HepG2 (cell line): Measurements from ENCODE around the gene TPD52L2. TPM values are rescaled to one million over a fixed set of nuclear protein-coding genes. Genes with fewer than 3 reads are reported as not detected.

ENCODE experiments used
- ATAC-seq: fragments of 200-7000 bp; cut with Tn5 transposase; 3 replicates; pipeline ENCODE4 v1.9.1; 2020; ENCODE audit warnings: mild to moderate bottlenecking, moderate library complexity
- BruUV-seq: library from RNA; stranded (reverse); fragments of 400-500 nt; replicated peaks from 2 replicates; lab custom pipeline; 2021; lab: Mats Ljungman, UMichigan
- CTCF ChIA-PET: fragments of 300-600 bp; formaldehyde crosslinking; extraction: SDS; loops from one replicate; lab custom pipeline; 2021; ENCODE audit warnings: low total read pairs, inconsistent platforms, low intra/inter-chr PET ratio; lab: Yijun Ruan, JAX
- POLR2A ChIA-PET: fragments of 350-600 bp; sonication (Branson Sonifier 250); formaldehyde crosslinking; loops from one replicate; lab custom pipeline; 2020; ENCODE audit warnings: antibody characterized with exemption, inconsistent platforms; lab: Yijun Ruan, JAX
- DNase-seq: peaks from one replicate; pipeline ENCODE4 v3.0.0-alpha.2; 2015; ENCODE audit warnings: low spot score
- FAIRE-seq: peaks from 3 replicates; lab custom pipeline; 2011; peaks lifted over from hg19 to GRCh38; lab: Jason Lieb, UNC
- H2AFZ ChIP-seq: one replicate; pipeline ENCODE4 v1.6.1; 2011; ENCODE audit warnings: low read length, inconsistent platforms
- H3K27ac ChIP-seq: fragments of 300-600 bp; 3 replicates; pipeline ENCODE4 v1.8.0; 2011; ENCODE audit warnings: mixed run types, mild to moderate bottlenecking, mixed read lengths, low read length, inconsistent platforms; ENCODE audit not compliant: insufficient read depth; ENCODE audit errors: extremely low read length
- H3K27me3 ChIP-seq, 2 experiments: fragments of 200-600 bp in 1 of 2; 2 replicates in 1 of 2; 3 replicates in 1 of 2; pipeline versions ENCODE4 v1.6.0 to v1.8.0; 2011; ENCODE audit warnings: low read length in 2 of 2, mild to moderate bottlenecking in 2 of 2, moderate library complexity in 2 of 2, inconsistent platforms in 1 of 2; ENCODE audit not compliant: insufficient read depth in 2 of 2, control insufficient read depth in 1 of 2
- H3K36me3 ChIP-seq, 2 experiments: fragments of 200-600 bp in 1 of 2; replicated peaks in 1 of 2; 2 replicates in 1 of 2; 3 replicates in 1 of 2; pipeline versions ENCODE4 v1.5.1 to v1.8.0; 2011; ENCODE audit warnings: low read length in 2 of 2, inconsistent platforms in 1 of 2; ENCODE audit not compliant: insufficient read depth in 2 of 2, control insufficient read depth in 1 of 2
- H3K4me1 ChIP-seq: 2 replicates; pipeline ENCODE4 v1.5.1; 2012; ENCODE audit warnings: low read length, inconsistent platforms; ENCODE audit not compliant: insufficient read depth
- H3K4me2 ChIP-seq: 2 replicates; pipeline ENCODE4 v1.6.0; 2011; ENCODE audit warnings: low read depth, low read length, inconsistent platforms
- H3K4me3 ChIP-seq, 3 experiments: fragments of 200-600 bp in 1 of 3; sonication (generic), shearing (Covaris generic) in 1 of 3; replicated peaks in 1 of 3; 2 replicates each; pipeline ENCODE4 v1.5.1; 2011 to 2016; ENCODE audit warnings: low read length in 3 of 3, inconsistent platforms in 2 of 3, low read depth in 2 of 3, mild to moderate bottlenecking in 2 of 3, control low read depth in 1 of 3, mixed read lengths in 1 of 3; ENCODE audit not compliant: insufficient read depth in 1 of 3
- H3K79me2 ChIP-seq: one replicate; pipeline ENCODE4 v1.6.1; 2011; ENCODE audit warnings: low read length, inconsistent platforms; ENCODE audit not compliant: insufficient read depth
- H3K9ac ChIP-seq: 2 replicates; pipeline ENCODE4 v1.6.0; 2011; ENCODE audit warnings: mild to moderate bottlenecking, low read depth, low read length, inconsistent platforms; ENCODE audit not compliant: insufficient read depth
- H3K9me3 ChIP-seq: 2 replicates; pipeline ENCODE4 v1.5.1; 2012; ENCODE audit warnings: mild to moderate bottlenecking, low read length
- H4K20me1 ChIP-seq: 2 replicates; pipeline ENCODE4 v1.6.0; 2011; ENCODE audit warnings: inconsistent platforms, mild to moderate bottlenecking, low read length, moderate library complexity; ENCODE audit not compliant: insufficient read depth
- BCLAF1 ChIP-seq: fragments of 450-650 bp; IDR thresholded peaks from 2 replicates; pipeline ENCODE4 v1.6.1; 2017; ENCODE audit warnings: mild to moderate bottlenecking
- EEA1 ChIP-seq: sonication (generic); formaldehyde crosslinking; IDR thresholded peaks from 2 replicates; pipeline ENCODE4 v1.5.1; 2020; ENCODE audit warnings: mild to moderate bottlenecking, missing genetic modification reagents, borderline replicate concordance
- FOXP4 ChIP-seq: sonication (generic); formaldehyde crosslinking; IDR thresholded peaks from 2 replicates; pipeline ENCODE4 v1.4.0; 2020; ENCODE audit warnings: missing genetic modification reagents
- IKZF1 ChIP-seq: fragments of 450-650 bp; IDR thresholded peaks from 2 replicates; pipeline ENCODE4 v1.7.1; 2016
- IRF9 ChIP-seq: sonication (generic); formaldehyde crosslinking; IDR thresholded peaks from 2 replicates; pipeline ENCODE4 v1.8.0; 2022; ENCODE audit warnings: missing genetic modification reagents, mild to moderate bottlenecking, borderline replicate concordance
- IRX3 ChIP-seq: sonication (generic); formaldehyde crosslinking; IDR thresholded peaks from 2 replicates; pipeline ENCODE4 v1.8.1; 2023; ENCODE audit warnings: mild to moderate bottlenecking, low read depth, missing genetic modification reagents, borderline replicate concordance
- NR1H2 ChIP-seq: sonication (generic); formaldehyde crosslinking; IDR thresholded peaks from 2 replicates; pipeline ENCODE4 v1.8.1; 2022; ENCODE audit warnings: low read depth, missing genetic modification reagents, borderline replicate concordance
- NR2F6 ChIP-seq, 2 experiments: IDR thresholded peaks; 2 replicates each; pipeline ENCODE4 v1.6.1; 2016; ENCODE audit warnings: antibody characterized with exemption in 1 of 2, mild to moderate bottlenecking in 1 of 2
- TARDBP ChIP-seq: sonication (generic); formaldehyde crosslinking; IDR thresholded peaks from 2 replicates; pipeline ENCODE4 v1.8.0; 2022; ENCODE audit warnings: mild to moderate bottlenecking, missing genetic modification reagents
- ZNF503 ChIP-seq: sonication (generic); formaldehyde crosslinking; IDR thresholded peaks from 2 replicates; pipeline ENCODE4 v1.4.0; 2020; ENCODE audit warnings: missing genetic modification reagents
- WGBS: methylation state at CpG from one replicate; pipeline ENCODE4 v1.1.6; 2017; ENCODE audit warnings: low lambda C conversion rate; 5-methylcytosine and 5-hydroxymethylcytosine counted together
- in situ Hi-C: cut with HindIII; loops from 2 replicates; pipeline ENCODE4 v1.10.0; 2017; ENCODE audit warnings: low pct_unique_long_range_greater_than_20kb; ENCODE audit not compliant: extremely low pct_ligation_motif_present
- intact Hi-C: fragments of 100-400 bp; cut with micrococcal nuclease; formaldehyde crosslinking; loops from one replicate; pipeline ENCODE4 v1.10.0; 2022; ENCODE audit not compliant: unreplicated experiment
- polyA plus RNA-seq, 8 experiments: library from polyadenylated mRNA; depleted of rRNA in 3 of 8; stranded (reverse) in 7 of 8; unstranded in 1 of 8; fragments of >200 nt; fragmentation: Illumina TruSeq in 4 of 8; extraction: Trizol in 4 of 8; gene quantifications; 2 replicates each; pipeline versions ENCODE4 v1.2.1 to v1.2.3, GENCODE V29; 2011 to 2016; ENCODE audit warnings: low read depth in 4 of 8, missing spikeins in 1 of 8, mixed read lengths in 1 of 8; ENCODE audit not compliant: insufficient read depth in 1 of 8
- total RNA-seq, 5 experiments: library from RNA; depleted of rRNA; stranded (reverse); fragments of >200 nt; fragmentation: Illumina TruSeq; extraction: Trizol; gene quantifications; 2 replicates each; pipeline ENCODE4 v1.2.3, GENCODE V29; 2016; ENCODE audit warnings: low read depth in 1 of 5

Gene TPD52L2
- total and polyA plus RNA-seq, 2 of the 13 experiments (the other 11 are each of a cell fraction or from before 2014, with no cell fraction given): 156 to 184 TPM

GRCh38 chr20:63894358-63895201 lies 29.5 kb downstream of the TPD52L2 start, which contains the start of gene DNAJC5 (continued):
- TF ChIP-seq FOXP4 (CRISPR knock-in tag) (0 out of 2 replicates have a peak, but pooled peaks have one; percentile 28), EEA1 (peak; percentile 25; the same call in 1 of the 2 replicates)
- TF ChIP-seq, all 625 proteins: peak for 303

- peaks cover 32% of the 10 kb centered on the region; the same call in 1 of the 2 replicates for H4K20me1 ChIP-seq
- H2AFZ ChIP-seq: no peak overlapping the region
- peak overlapping the region; percentile 96 for H3K4me2 ChIP-seq
- FAIRE-seq: no peak
- in situ Hi-C loops (no loop called here), intact Hi-C loops (loop anchor here (2.0 kb wide), 1 partner anchor 31 kb away; the partner anchor contains the start of gene TPD52L2)
- CTCF ChIA-PET: no interaction called here
- ATAC-seq: no peak
- H3K4me1 ChIP-seq: peaks cover 45% of the 10 kb centered on the region
- H3K9ac ChIP-seq: peak overlapping the region; percentile 76
- peak overlapping the region; percentile 60 for H3K27ac ChIP-seq
- BruUV-seq: no TSS peak
- no peak for DNase-seq
- H3K4me3 ChIP-seq: peak overlapping the region; percentile 73 to 82 (median 77)
- H3K27me3 ChIP-seq: no peaks in the 10 kb centered on the region; a peak in 1 of 5 replicates
- H3K9me3 ChIP-seq: no peaks in the 10 kb centered on the region
- peaks cover 46% of the 10 kb centered on the region for H3K79me2 ChIP-seq
- WGBS: 2% methylated on average over 36 of the region's 87 CpGs
- H3K36me3 ChIP-seq: peaks cover 8 to 23% of the 10 kb centered on the region in 2 experiments
- POLR2A ChIA-PET: interaction anchor here (0.8 to 4.7 kb wide), 13 partner anchors 12 to 162 kb away, joined by 3 to 71 read pairs (median 6); partner anchors contain the start of genes C20orf204, PRPF6, SAMD10 and SLC2A4RG
- TF ChIP-seq TARDBP (CRISPR knock-in tag) (no peak), IKZF1 (no peak), IRX3 (CRISPR knock-in tag) (no peak; the same call in 1 of the 2 replicates), ZNF503 (no peak), NR1H2 (no peak), IRF9 (no peak), NR2F6 (IDR thresholded peaks at IDR 0.05) (no peak), NR2F6 (CRISPR knock-in tag; IDR thresholded peaks at IDR 0.05) (no peak), BCLAF1 (no peak)
Observed at GRCh38 chr20:63895202-63895951, 30.3 kb downstream of the TPD52L2 start.
